NCI-H1417 (cell line): ENCODE data around the gene GAN.
A peak's percentile ranks its signal among the peaks of the same experiment; 100 is the strongest.

Source experiments
- DNase-seq, 3 experiments: peaks; one replicate each; lab custom pipeline; 2025; lab: John Stamatoyannopoulos, UW

The GAN gene

GRCh38 chr16:81357711-81358260 is 43.0 kb downstream of the GAN start:
- no peak for DNase-seq

GRCh38 chr16:81358860-81359259 is 44.1 kb downstream of the GAN start:
- DNase-seq = no peak

GRCh38 chr16:81360135-81360534 is 45.4 kb downstream of the GAN start:
- no peak for DNase-seq

GRCh38 chr16:81365731-81366130 is 51.0 kb downstream of the GAN start:
- DNase-seq = no peak

GRCh38 chr16:81366316-81366932 is 51.7 kb downstream of the GAN start:
- peak; percentile 11 to 71 (median 21) for DNase-seq

- DNase-seq = no peak
These were observed 53.1 kb downstream of the GAN start for GRCh38 chr16:81367821-81368220.

- DNase-seq = no peak
These were observed 55.2 kb downstream of the GAN start for GRCh38 chr16:81369888-81370504.

- DNase-seq = no peak
These were observed 56.3 kb downstream of the GAN start for GRCh38 chr16:81371106-81371505.

- no peak for DNase-seq
These were observed 59.8 kb downstream of the GAN start for GRCh38 chr16:81374550-81374949.

GRCh38 chr16:81376880-81377279 is 62.1 kb downstream of the GAN start:
- DNase-seq = no peak

- DNase-seq = no peak
These were observed 63.3 kb downstream of the GAN start for GRCh38 chr16:81378049-81378448.

- no peak for DNase-seq
These were observed 66.2 kb downstream of the GAN start for GRCh38 chr16:81380932-81381331.

- no peak for DNase-seq
These were observed 69.2 kb downstream of the GAN start for GRCh38 chr16:81384006-81384405.

GRCh38 chr16:81385031-81385756 is 70.4 kb downstream of the GAN start:
- DNase-seq = no peak

- DNase-seq = no peak
These were observed 73.6 kb downstream of the GAN start for GRCh38 chr16:81388357-81388756.

- DNase-seq = no peak
These were observed 76.1 kb downstream of the GAN start for GRCh38 chr16:81390840-81391239.

GRCh38 chr16:81392011-81392410 is 77.2 kb downstream of the GAN start:
- DNase-seq = no peak

GRCh38 chr16:81394416-81394815 is 79.7 kb downstream of the GAN start:
- DNase-seq = no peak

GRCh38 chr16:81394966-81395655 is 80.3 kb downstream of the GAN start:
- DNase-seq = no peak

- DNase-seq = no peak
These were observed 82.5 kb downstream of the GAN start for GRCh38 chr16:81397058-81397878.

- no peak for DNase-seq
These were observed 83.2 kb downstream of the GAN start for GRCh38 chr16:81397879-81398520.
